ENCODE results near the gene SPPL3.

SPPL3 gene

DNA sequence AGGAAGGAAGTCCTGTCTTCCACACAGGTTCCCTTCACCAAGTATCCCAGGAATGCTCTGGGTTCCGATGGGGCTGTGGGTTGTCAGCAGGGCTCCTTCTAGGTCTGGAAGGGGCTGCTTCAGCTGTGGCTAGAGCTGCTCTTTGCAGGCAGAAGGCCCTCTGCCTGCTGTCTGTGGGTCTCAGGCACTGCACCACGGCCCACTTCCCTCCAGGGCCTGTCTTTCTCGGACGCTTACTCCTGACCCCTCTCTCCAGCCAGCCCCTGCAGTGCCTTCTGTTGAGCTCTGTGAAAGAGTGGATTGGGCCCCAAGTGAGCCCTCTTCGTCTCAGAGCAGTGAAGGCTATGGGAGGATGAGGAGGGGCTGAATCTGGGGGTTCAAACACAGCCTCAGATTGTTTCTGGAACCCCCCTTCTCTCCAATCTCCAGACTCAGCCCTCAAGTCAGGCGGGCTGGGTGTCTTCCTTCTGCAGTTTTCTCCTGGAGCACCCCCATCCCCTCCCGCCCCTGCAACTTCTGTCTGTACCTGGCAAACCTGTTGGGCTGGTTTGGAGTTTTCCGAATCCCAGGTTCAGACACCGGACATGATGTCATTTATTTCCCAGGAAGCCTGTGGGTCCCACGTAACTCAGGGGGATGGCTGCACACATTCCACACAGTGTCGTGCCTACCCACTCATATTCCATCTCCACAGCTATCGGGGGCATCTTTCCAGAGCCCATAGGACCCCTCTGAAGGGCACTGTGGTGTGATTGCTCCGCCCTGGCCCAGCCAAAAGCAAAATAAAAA is 24.9 kb upstream of the SPPL3 start:
- TF ChIP-seq, protein P1, sequence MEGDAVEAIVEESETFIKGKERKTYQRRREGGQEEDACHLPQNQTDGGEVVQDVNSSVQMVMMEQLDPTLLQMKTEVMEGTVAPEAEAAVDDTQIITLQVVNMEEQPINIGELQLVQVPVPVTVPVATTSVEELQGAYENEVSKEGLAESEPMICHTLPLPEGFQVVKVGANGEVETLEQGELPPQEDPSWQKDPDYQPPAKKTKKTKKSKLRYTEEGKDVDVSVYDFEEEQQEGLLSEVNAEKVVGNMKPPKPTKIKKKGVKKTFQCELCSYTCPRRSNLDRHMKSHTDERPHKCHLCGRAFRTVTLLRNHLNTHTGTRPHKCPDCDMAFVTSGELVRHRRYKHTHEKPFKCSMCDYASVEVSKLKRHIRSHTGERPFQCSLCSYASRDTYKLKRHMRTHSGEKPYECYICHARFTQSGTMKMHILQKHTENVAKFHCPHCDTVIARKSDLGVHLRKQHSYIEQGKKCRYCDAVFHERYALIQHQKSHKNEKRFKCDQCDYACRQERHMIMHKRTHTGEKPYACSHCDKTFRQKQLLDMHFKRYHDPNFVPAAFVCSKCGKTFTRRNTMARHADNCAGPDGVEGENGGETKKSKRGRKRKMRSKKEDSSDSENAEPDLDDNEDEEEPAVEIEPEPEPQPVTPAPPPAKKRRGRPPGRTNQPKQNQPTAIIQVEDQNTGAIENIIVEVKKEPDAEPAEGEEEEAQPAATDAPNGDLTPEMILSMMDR (IDR thresholded peaks at IDR 0.05) = no peak
- H3K4me1 ChIP-seq = no peaks in the 10 kb centered on the region
- no peaks in the 10 kb centered on the region for H3K36me3 ChIP-seq
- no peaks in the 10 kb centered on the region for H3K9me3 ChIP-seq
- intact Hi-C loops (cut with DNase I; ENCODE audit: low total_unique reads) = no loop called here
- H3K4me3 ChIP-seq = no peak overlapping the region
- H3K27me3 ChIP-seq = no peaks in the 10 kb centered on the region
- no peak overlapping the region for H3K27ac ChIP-seq
- DNase-seq = no peak

DNA sequence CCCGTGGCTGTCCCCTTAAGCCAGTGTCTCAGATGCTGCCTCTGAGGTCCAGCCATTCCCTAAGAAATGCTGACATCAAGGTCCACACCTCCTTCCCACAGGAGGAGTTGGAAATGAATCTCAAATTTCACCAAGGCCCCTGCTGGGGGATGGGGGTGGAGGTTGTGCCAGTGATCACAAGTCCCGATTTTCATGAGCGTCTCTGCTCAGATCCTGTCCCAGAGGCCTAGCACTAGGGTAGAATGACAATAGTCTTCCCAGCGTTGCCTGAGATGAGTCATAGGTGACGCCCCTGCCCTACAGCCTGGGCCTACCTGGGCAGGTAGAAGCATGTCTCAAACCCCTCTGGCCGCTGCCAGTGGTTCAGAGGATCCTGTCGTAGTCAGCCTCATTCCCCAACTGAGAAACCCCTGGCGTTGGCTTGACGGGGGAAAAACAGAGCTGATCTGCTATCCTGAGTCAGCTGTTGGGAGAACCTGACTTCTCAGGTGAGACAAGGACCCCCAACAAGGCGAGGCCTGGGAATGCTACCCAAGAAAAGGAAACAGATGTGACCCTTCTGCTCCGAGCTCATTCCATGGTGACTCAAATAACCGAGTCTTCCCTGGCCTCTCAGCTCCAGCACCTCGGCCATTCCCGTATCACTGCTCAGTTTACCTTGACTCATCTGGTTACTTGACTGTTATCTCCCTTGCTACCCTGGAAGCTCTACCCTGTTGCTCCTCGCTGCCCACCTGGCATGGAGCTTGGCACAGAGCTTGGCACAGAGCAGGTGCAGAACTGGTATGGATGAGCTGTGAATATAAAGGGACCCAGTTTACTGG is 21.8 kb upstream of the SPPL3 start:
- no peak overlapping the region for H3K27ac ChIP-seq

DNA sequence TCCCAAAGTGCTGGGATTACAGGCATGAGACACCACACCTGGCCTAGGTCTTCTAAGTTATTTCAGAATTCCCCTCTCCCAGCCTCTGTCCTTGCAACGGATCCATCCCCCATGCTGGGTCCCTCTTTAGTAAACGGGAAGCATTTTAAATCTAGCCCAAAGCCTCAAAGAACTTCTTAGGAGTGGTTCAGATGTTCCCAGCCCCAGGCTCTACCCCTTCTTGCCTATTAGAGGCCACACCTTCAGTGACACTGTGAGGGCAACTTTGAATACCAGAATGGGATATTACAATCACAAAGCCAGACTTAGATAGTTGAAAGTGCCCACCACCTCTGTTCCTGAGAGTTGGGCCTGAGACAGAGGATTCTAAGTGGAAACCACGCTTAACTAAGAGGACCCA is 18.1 kb upstream of the SPPL3 start:
- Histone ChIP-seq H3K27ac (no peak overlapping the region), H3K36me3 (no peaks in the 10 kb centered on the region), H3K4me1 (no peaks in the 10 kb centered on the region), H3K4me3 (no peak overlapping the region), H3K27me3 (no peaks in the 10 kb centered on the region), H3K9me3 (peaks cover 0 to 18% (median 13%) of the 10 kb centered on the region in 3 donors)
- intact Hi-C loops (cut with DNase I; ENCODE audit: low total_unique reads) = no loop called here
- no peak for DNase-seq
- TF ChIP-seq, protein P1 (IDR thresholded peaks at IDR 0.05) = no peak

More for the DNA sequence above, 21.8 kb upstream of the SPPL3 start:
- TF ChIP-seq, protein P1 (IDR thresholded peaks at IDR 0.05) = no peak
- no peak overlapping the region for H3K4me3 ChIP-seq
- no peaks in the 10 kb centered on the region for H3K9me3 ChIP-seq
- H3K27me3 ChIP-seq = no peaks in the 10 kb centered on the region
- DNase-seq = no peak
- H3K4me1 ChIP-seq = no peaks in the 10 kb centered on the region
- H3K36me3 ChIP-seq = no peaks in the 10 kb centered on the region
- intact Hi-C loops (cut with DNase I; ENCODE audit: low total_unique reads) = no loop called here

DNA sequence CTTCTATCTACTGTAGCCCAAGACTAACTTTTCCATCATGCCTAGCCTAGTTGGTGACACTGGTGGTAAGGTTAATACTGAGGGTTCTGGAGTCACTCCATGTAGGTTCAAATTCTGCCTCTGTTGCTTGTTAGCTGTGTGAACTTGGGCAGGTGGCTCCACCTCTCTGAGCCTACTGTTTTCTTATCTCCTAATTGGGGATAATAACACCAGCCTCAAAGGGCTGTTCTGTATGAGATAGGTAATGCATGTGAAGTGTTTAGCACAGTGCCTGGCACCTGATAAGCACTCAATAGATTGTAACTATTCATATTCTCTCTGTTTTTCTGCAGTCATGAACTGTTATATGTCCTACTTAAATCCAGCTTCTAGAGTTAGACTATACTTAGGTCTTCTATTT is 17.5 kb upstream of the SPPL3 start:
- Histone ChIP-seq H3K9me3 (peaks cover 0 to 21% (median 13%) of the 10 kb centered on the region in 3 donors), H3K4me3 (no peak overlapping the region), H3K36me3 (no peaks in the 10 kb centered on the region), H3K27ac (no peak overlapping the region), H3K4me1 (no peaks in the 10 kb centered on the region), H3K27me3 (no peaks in the 10 kb centered on the region)
- intact Hi-C loops (cut with DNase I; ENCODE audit: low total_unique reads) = no loop called here
- TF ChIP-seq, protein P1 (IDR thresholded peaks at IDR 0.05) = no peak
- no peak for DNase-seq

DNA sequence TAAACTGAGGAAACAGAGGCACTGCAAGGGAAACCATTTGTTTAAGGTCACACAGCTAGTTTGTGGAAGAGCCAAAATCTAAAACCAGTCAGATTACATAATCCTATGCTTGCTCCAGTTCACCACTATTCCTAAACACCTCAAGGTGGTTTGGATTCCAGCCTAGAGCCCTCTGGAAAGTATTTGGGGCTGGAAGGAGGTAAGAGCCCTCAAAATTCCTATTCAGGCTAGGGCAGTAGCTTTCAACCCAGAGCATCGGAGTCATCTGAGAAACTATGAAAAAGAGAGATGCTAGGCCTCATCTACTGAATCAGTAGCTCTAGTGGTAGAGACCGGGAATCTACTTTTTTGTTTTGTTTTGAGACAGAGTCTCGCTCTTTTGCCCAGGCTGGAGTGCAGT is 16.0 kb upstream of the SPPL3 start:
- Histone ChIP-seq H3K27ac (no peak overlapping the region), H3K4me1 (no peaks in the 10 kb centered on the region), H3K36me3 (no peaks in the 10 kb centered on the region), H3K27me3 (no peaks in the 10 kb centered on the region), H3K9me3 (peaks cover 0 to 21% (median 13%) of the 10 kb centered on the region in 3 donors), H3K4me3 (no peak overlapping the region)
- DNase-seq = no peak
- TF ChIP-seq, protein P1 (IDR thresholded peaks at IDR 0.05) = no peak
- intact Hi-C loops (cut with DNase I; ENCODE audit: low total_unique reads) = no loop called here

Measured in tibial artery (tissue), 4 donors.